HG03139 (cell line): ENCODE results near the gene FMOD.
"Not testable (repeated sequence)": the region's sequence is repeated elsewhere in the genome, so short reads cannot be mapped to it uniquely, and the experiment has no call there.

ENCODE experiments used
- ATAC-seq: cut with Tn5 transposase; IDR thresholded peaks from one replicate; pipeline ENCODE4 v1.9.1; 2021; ENCODE audit not compliant: unreplicated experiment

The FMOD gene

GRCh38 chr1:203306965-203307541 is 43.9 kb downstream of the FMOD start:
- no peak for ATAC-seq

- no peak for ATAC-seq
Measured at GRCh38 chr1:203306089-203306964, 44.6 kb downstream of the FMOD start.

- ATAC-seq, result no peak
Measured at GRCh38 chr1:203305809-203306088, 45.2 kb downstream of the FMOD start.

- ATAC-seq, result peak; percentile 60
Measured at GRCh38 chr1:203304919-203305808, 45.8 kb downstream of the FMOD start, which contains the start of gene BTG2. TSS of gene BTG2 (plus strand) at chr1:203305519. CDS start at chr1:203305607, 88 bp downstream.

GRCh38 chr1:203304391-203304918 is 46.5 kb downstream of the FMOD start:
- ATAC-seq, result no peak

- no peak for ATAC-seq
Measured at GRCh38 chr1:203302894-203303293, 48.0 kb downstream of the FMOD start.

- no peak for ATAC-seq
Measured at GRCh38 chr1:203302456-203302855, 48.5 kb downstream of the FMOD start.

- no peak for ATAC-seq
Measured at GRCh38 chr1:203301331-203301668, 49.6 kb downstream of the FMOD start.

- ATAC-seq, result no peak
Measured at GRCh38 chr1:203300441-203301330, 50.2 kb downstream of the FMOD start.

GRCh38 chr1:203299719-203300429 is 51.0 kb downstream of the FMOD start:
- not testable (repeated sequence) for ATAC-seq

GRCh38 chr1:203299169-203299568 is 51.8 kb downstream of the FMOD start:
- ATAC-seq, result no peak

- ATAC-seq, result no peak
Measured at GRCh38 chr1:203296460-203297073, 54.4 kb downstream of the FMOD start.

GRCh38 chr1:203295796-203296195 is 55.1 kb downstream of the FMOD start:
- no peak for ATAC-seq

GRCh38 chr1:203291201-203292096 is 59.5 kb downstream of the FMOD start:
- ATAC-seq, result no peak
